ENCODE results near the gene FAIM2.

- TF ChIP-seq, protein P1, sequence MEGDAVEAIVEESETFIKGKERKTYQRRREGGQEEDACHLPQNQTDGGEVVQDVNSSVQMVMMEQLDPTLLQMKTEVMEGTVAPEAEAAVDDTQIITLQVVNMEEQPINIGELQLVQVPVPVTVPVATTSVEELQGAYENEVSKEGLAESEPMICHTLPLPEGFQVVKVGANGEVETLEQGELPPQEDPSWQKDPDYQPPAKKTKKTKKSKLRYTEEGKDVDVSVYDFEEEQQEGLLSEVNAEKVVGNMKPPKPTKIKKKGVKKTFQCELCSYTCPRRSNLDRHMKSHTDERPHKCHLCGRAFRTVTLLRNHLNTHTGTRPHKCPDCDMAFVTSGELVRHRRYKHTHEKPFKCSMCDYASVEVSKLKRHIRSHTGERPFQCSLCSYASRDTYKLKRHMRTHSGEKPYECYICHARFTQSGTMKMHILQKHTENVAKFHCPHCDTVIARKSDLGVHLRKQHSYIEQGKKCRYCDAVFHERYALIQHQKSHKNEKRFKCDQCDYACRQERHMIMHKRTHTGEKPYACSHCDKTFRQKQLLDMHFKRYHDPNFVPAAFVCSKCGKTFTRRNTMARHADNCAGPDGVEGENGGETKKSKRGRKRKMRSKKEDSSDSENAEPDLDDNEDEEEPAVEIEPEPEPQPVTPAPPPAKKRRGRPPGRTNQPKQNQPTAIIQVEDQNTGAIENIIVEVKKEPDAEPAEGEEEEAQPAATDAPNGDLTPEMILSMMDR (IDR thresholded peaks at IDR 0.05) = no peak
- no peak for TF ChIP-seq ZFX (IDR thresholded peaks at IDR 0.05; ENCODE audit: borderline replicate concordance)
These were observed 24.8 kb upstream of the FAIM2 start for GRCh38 chr12:49928471-49928870.
